Mesodermal cell (in vitro differentiated cells): ENCODE measurements around the gene LSM3.

ENCODE experiments used
- H3K27ac ChIP-seq: 2 replicates; pipeline ENCODE4 v1.7.0; 2013; ENCODE audit warnings: mild to moderate bottlenecking, low read depth, low read length, moderate library complexity; ENCODE audit not compliant: severe bottlenecking
- H3K36me3 ChIP-seq: 2 replicates; pipeline ENCODE4 v1.7.1; 2013; ENCODE audit warnings: mild to moderate bottlenecking, low read length, moderate library complexity; ENCODE audit not compliant: control insufficient read depth, insufficient read depth
- H3K4me1 ChIP-seq: one replicate; pipeline ENCODE4 v1.7.1; 2013; ENCODE audit warnings: mild to moderate bottlenecking, low read length; ENCODE audit not compliant: insufficient read depth, control insufficient read depth, poor library complexity, severe bottlenecking
- H3K4me3 ChIP-seq: 2 replicates; pipeline ENCODE4 v1.7.0; 2013; ENCODE audit warnings: low read length, control low read depth, mild to moderate bottlenecking; ENCODE audit not compliant: insufficient read depth, poor library complexity, severe bottlenecking; ENCODE audit errors: extremely low read depth
- H3K9me3 ChIP-seq: 2 replicates; pipeline ENCODE4 v1.7.1; 2013; ENCODE audit warnings: mild to moderate bottlenecking, low read length, moderate library complexity; ENCODE audit not compliant: control insufficient read depth
- WGBS, 2 experiments: methylation state at CpG; one replicate each; pipeline ENCODE4 v1.1.5; 2013; ENCODE audit warnings: missing lambda C conversion rate in 2 of 2; ENCODE audit not compliant: insufficient coverage in 2 of 2; 5-methylcytosine and 5-hydroxymethylcytosine counted together

The LSM3 gene

DNA sequence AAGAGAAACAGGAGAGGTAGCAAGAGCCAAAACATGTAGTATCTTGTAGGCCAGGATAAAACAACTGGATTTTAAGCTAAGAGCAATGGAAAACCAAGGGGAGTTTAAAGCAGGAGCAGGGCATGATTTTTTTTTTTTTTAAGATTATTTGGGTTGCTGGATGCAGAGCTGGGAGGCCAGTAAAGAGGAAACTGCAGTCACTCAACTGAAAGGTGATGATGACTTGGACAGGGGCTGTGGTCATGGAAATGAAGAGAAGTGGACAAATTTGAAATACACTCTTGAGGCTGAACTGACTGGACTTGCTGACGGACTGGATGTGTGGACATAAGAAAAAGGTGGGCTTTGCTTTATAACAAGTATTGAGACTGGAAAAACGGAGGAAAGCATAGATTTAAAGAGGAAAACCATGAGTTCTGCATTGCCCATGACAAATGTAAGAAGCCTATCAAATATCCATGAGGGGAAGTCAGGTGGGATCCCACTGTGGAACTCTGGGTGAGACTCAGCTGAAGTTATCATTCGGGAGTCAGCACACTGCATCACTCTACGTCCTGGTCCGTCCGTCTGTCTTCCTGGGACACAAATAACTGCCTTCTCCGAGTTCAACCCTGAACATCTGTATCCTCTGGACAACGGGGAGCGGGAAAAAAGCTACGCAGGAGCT, 904 bp upstream of the LSM3 start:
- H3K27ac ChIP-seq, result peak overlapping the region; percentile 93
- 8 to 13% methylated on average over 8 to 10 of the region's 10 CpGs for WGBS, 2 experiments
- peaks cover 24% of the 10 kb centered on the region for H3K36me3 ChIP-seq
- H3K4me3 ChIP-seq, result peak overlapping the region; percentile 89
- H3K9me3 ChIP-seq, result no peaks in the 10 kb centered on the region
- H3K4me1 ChIP-seq, result peaks cover 12% of the 10 kb centered on the region

DNA sequence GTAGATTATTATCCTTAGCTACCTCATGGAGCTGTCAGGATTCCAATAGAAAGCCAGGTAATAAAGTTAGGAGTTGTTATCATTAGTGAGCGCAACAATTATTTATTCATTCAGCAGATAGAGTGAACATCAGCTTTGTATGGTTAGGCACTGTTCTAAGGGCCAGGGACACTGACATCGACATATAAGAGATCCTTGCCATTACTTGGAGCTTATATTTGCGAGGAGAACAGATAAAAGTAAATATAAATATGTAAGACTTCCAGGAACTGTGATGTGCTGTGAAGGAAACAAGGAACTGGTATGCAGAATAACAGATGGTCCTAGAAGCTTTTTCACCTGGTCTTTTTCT, 473 bp downstream of the LSM3 start:
- Histone ChIP-seq H3K36me3 (peaks cover 27% of the 10 kb centered on the region), H3K9me3 (no peaks in the 10 kb centered on the region), H3K4me1 (peaks cover 12% of the 10 kb centered on the region), H3K4me3 (peak overlapping the region; percentile 89), H3K27ac (peak overlapping the region; percentile 67)
- WGBS, 2 experiments, result 13% methylated on average over 3 of the region's 3 CpGs; no CpG with 5 or more reads in 1 of the 2 experiments

DNA sequence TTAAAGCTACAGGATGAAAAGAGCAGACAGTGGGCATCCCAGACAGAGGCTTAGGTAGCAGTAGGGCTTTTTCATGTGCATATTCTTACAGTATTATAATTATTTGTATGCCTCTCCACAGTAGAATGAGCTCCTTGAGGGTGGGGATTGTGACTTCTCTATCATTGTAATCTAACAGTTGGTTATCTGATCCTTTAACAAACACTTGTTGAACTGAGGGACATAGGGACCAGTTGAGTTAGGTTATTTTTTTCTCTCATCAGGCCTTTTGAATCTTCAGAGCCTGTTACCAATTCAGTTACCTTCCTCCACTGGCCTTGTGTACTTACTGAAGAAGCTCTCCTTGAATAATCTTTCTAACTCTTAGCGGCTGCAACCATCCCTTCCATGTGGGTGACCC, 1.2 kb downstream of the LSM3 start:
- H3K4me1 ChIP-seq, result peaks cover 12% of the 10 kb centered on the region
- H3K27ac ChIP-seq, result no peak overlapping the region
- peak overlapping the region; percentile 89 for H3K4me3 ChIP-seq
- H3K9me3 ChIP-seq, result no peaks in the 10 kb centered on the region
- peaks cover 32% of the 10 kb centered on the region for H3K36me3 ChIP-seq
- WGBS, 2 experiments, result 100% methylated on average over 1 of the region's 1 CpG; no CpG with 5 or more reads in 1 of the 2 experiments

DNA sequence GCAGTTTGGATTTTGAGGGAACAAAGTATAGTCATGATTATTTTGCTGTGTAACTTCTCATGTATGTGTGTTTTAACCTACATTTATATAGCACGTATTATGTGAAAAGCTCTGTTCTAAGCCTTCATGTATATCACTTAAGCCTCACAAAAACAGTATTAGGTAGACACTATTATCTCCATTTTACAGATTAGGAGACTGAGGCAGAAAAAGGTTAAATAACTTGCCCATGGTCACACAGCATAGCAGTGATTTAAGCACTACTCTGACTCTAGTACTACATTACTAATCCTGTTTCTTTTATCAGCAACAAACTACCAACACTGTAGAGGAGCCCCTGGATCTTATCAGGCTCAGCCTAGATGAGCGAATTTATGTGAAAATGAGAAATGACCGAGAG, 2.6 kb downstream of the LSM3 start:
- peaks cover 45% of the 10 kb centered on the region for H3K36me3 ChIP-seq
- no peak overlapping the region for H3K4me3 ChIP-seq
- peaks cover 7% of the 10 kb centered on the region for H3K4me1 ChIP-seq
- WGBS, 2 experiments, result no CpG with 5 or more reads among the region's 3 CpGs
- no peaks in the 10 kb centered on the region for H3K9me3 ChIP-seq
- no peak overlapping the region for H3K27ac ChIP-seq

DNA sequence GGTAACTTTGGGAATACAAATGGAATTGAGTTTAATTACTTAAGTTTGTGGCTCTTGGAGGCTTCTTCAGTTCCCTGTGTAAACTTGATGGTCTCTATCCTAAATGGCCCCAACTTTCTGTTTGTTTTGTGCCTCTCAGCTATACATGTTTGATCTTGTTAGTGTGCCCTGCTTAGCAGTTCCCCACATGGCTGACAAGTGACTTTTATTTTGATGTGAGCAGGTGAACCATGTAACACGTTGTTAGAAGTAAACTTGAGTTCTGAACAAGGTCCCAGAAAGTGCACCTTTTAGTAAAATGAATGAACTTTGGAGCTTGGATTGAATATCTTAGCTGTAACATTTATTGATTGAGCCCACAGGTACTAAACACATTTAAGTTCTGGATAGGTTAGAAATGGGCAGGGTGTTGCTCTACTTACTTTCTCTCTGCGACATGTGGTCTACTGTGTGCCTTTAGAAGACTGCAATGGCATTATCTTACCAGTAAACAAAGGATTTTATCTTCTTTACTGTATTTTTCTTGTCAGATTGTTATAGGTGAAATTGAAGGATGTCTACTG, 4.5 kb downstream of the LSM3 start:
- Histone ChIP-seq H3K27ac (no peak overlapping the region), H3K36me3 (peaks cover 59% of the 10 kb centered on the region), H3K9me3 (no peaks in the 10 kb centered on the region), H3K4me1 (no peaks in the 10 kb centered on the region), H3K4me3 (no peak overlapping the region)
- 75 to 100% methylated on average over 1 of the region's 2 CpGs for WGBS, 2 experiments

DNA sequence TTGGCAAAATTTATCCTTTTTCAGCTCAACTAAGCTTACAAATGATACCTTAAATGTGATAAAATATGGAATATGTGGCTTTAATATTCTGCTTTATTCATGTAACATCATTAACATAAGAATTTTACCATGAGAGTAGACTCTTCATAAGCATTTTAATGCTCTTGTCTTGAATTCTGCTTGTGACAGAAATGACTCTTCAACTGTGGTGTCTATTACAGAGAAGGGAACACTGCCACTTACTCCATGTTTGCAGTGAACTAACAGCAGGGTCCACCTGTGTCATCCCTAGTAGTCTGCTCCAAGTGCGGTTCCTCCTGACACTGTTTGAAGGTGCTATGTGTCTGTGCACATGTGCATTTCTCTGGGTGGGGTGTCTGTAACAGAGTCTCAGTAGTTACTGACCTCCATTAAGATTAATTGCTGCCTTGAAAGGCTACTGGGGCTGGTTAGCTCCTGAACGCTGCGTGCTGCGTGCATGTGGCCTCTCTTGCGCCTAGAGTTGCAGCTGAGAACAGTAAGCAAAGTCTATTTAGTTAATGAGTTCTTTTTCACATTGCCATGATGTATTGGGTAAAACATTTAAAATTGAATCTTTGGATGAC, 8.3 kb downstream of the LSM3 start:
- Histone ChIP-seq H3K4me3 (no peak overlapping the region), H3K27ac (no peak overlapping the region), H3K36me3 (peaks cover 60% of the 10 kb centered on the region), H3K9me3 (no peaks in the 10 kb centered on the region), H3K4me1 (no peaks in the 10 kb centered on the region)
- 100% methylated on average over 4 to 5 of the region's 5 CpGs for WGBS, 2 experiments

- no peak overlapping the region for H3K4me3 ChIP-seq
- H3K36me3 ChIP-seq, result peaks cover 49% of the 10 kb centered on the region
- no peaks in the 10 kb centered on the region for H3K9me3 ChIP-seq
- no peak overlapping the region for H3K27ac ChIP-seq
- 100% methylated on average over 1 of the region's 4 CpGs for WGBS, 2 experiments
- H3K4me1 ChIP-seq, result no peaks in the 10 kb centered on the region
These were observed 9.6 kb downstream of the LSM3 start for GRCh38 chr3:14188041-14188754.

GRCh38 chr3:14194865-14195264, 16.2 kb downstream of the LSM3 start:
- Histone ChIP-seq H3K36me3 (peaks cover 57% of the 10 kb centered on the region), H3K9me3 (no peaks in the 10 kb centered on the region), H3K27ac (no peak overlapping the region), H3K4me1 (no peaks in the 10 kb centered on the region), H3K4me3 (no peak overlapping the region)
- 100% methylated on average over 2 of the region's 4 CpGs; no CpG with 5 or more reads in 1 of the 2 experiments for WGBS, 2 experiments

GRCh38 chr3:14199641-14200040, 21.0 kb downstream of the LSM3 start:
- 97% methylated on average over 3 to 4 of the region's 4 CpGs for WGBS, 2 experiments
- H3K9me3 ChIP-seq, result no peaks in the 10 kb centered on the region
- H3K36me3 ChIP-seq, result peaks cover 46% of the 10 kb centered on the region

DNA sequence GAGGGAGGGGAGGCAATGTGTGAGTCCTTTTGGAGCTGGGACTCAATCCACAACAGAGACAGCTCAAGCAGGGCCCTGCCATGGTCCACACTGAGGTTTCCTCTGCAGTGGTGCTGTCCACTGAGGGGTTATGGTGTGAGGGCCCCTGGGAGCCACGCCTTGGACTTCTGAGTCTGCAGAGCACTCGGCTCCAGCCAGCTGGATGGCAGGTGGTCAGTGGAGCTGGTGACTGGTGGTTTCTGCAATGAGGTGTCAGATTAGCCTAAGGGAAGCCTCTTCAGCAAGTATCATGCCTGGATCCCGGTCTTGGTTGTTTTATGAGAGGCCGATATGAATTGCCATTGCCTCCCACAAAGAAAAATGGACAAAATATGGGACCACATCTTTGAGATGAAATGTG, 21.7 kb downstream of the LSM3 start:
- no peaks in the 10 kb centered on the region for H3K9me3 ChIP-seq
- WGBS, 2 experiments, result 97 to 100% methylated on average over 2 to 4 of the region's 4 CpGs
- H3K4me3 ChIP-seq, result no peak overlapping the region
- no peak overlapping the region for H3K27ac ChIP-seq
- peaks cover 40% of the 10 kb centered on the region for H3K36me3 ChIP-seq
- peaks cover 8% of the 10 kb centered on the region for H3K4me1 ChIP-seq

More at GRCh38 chr3:14199641-14200040, 21.0 kb downstream of the LSM3 start:
- no peak overlapping the region for H3K27ac ChIP-seq
- H3K4me3 ChIP-seq, result no peak overlapping the region
- H3K4me1 ChIP-seq, result peaks cover 3% of the 10 kb centered on the region
